Hepatocyte (in vitro differentiated cells): ENCODE measurements around the gene GMPPB.

Experiments used
- CTCF ChIP-seq: fragments of 200-600 bp; sonication (generic); IDR thresholded peaks from 2 replicates; pipeline ENCODE4 v1.5.1; 2016; ENCODE audit warnings: antibody characterized with exemption, mild to moderate bottlenecking; ENCODE audit not compliant: poor library complexity
- EZH2 ChIP-seq: fragments of 200-600 bp; sonication (generic); IDR thresholded peaks from 2 replicates; pipeline ENCODE4 v1.6.1; 2016; ENCODE audit warnings: antibody characterized with exemption, mild to moderate bottlenecking, borderline replicate concordance
- EZH2phosphoT487 ChIP-seq: fragments of 200-600 bp; sonication (generic); IDR thresholded peaks from one replicate; pipeline ENCODE4 v1.6.1; 2018; ENCODE audit warnings: antibody characterized with exemption, mild to moderate bottlenecking, low read depth, moderate library complexity; ENCODE audit not compliant: unreplicated experiment, severe bottlenecking

GRCh38 chr3:49680493-49681231 is 43.1 kb downstream of the GMPPB start:
- no peak for TF ChIP-seq CTCF
- no peak for TF ChIP-seq EZH2phosphoT487
- no peak for TF ChIP-seq EZH2
